ENCODE results near the gene B3GNT8.

DNA sequence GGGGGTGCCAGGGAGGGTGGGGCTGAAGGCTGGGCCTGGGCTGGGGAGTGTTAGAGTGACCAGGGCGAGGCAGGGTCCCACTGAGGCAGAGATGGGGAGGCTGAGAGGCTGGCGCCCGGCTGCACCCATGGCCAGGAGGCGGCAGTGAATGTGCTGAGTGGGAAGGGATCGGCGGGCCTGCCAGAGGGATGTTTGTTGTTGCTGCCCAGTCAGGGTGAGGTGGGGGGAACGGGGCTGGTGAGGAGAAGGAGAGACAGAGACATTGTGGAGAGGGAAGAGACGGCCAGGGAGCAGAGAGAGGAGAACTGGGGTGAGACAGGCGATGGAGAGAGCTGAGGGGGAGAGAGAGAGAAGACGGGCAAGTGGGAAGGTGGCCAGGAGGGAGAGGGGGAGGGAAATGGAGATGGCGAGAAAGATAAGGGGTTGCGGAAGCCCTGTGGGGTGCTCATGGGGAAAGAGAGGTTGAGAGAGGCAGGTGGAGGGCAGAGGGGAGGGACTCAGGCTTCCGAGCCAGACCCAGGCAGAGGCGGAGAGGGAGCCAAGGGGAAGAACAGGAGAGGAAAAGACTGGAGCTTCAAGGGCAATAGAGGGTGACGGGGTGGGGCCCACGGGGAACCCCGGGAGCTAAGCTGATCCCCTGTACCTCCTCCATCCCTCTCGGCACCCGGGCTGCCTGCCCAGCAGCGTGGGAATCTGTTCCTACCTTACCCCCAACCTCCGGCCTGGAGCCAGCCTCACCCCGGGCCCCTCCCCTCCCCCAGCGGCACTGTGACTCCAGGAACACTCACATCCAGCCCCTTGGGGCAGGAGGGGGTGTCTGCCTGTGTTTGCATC, 690 bp upstream of the B3GNT8 start:
- peak in 1 of 6 experiments; percentile 5 for TF ChIP-seq CTCF (IDR thresholded peaks at IDR 0.05)
- no peak for TF ChIP-seq POLR2A (IDR thresholded peaks at IDR 0.05)

Measured in esophagus squamous epithelium (tissue), 4 donors.